ENCODE results near the gene DNAI2.

Gene DNAI2

GRCh38 chr17:74239172-74239571, 34.9 kb upstream of the DNAI2 start:
- no peaks in the 10 kb centered on the region for H4K20me1 ChIP-seq (ENCODE audit: insufficient read depth, low read length)
- H3K4me1 ChIP-seq (ENCODE audit: insufficient read depth, low read length, severe bottlenecking): no peaks in the 10 kb centered on the region
- H3K79me2 ChIP-seq (ENCODE audit: insufficient read depth, low read length): no peaks in the 10 kb centered on the region
- H2AFZ ChIP-seq (ENCODE audit: low read length): no peak overlapping the region
- H3K9me3 ChIP-seq (ENCODE audit: low read length): no peaks in the 10 kb centered on the region
- no peak overlapping the region for H3K9ac ChIP-seq (ENCODE audit: low read length)
- H3K9me2 ChIP-seq (ENCODE audit: low read depth, low read length): no peaks in the 10 kb centered on the region
- no peak overlapping the region for H3K4me2 ChIP-seq (ENCODE audit: low read length)
- no peaks in the 10 kb centered on the region for H3K36me3 ChIP-seq (ENCODE audit: insufficient read depth, low read length)
- no peak overlapping the region for H3K27ac ChIP-seq (ENCODE audit: low read depth, low read length, poor library complexity, severe bottlenecking)
- TF ChIP-seq CTCF (IDR thresholded peaks at IDR 0.05; ENCODE audit: low read length) (no peak), EZH2 (IDR thresholded peaks at IDR 0.05; ENCODE audit: borderline replicate concordance, low read length) (no peak)
- H3F3A ChIP-seq (ENCODE audit: insufficient read depth, low read length): no peaks in the 10 kb centered on the region
- H3K4me3 ChIP-seq (ENCODE audit: low read depth, low read length, poor library complexity, severe bottlenecking): no peak overlapping the region
- peaks cover 4% of the 10 kb centered on the region; the same call in 1 of the 2 replicates for H3K27me3 ChIP-seq (ENCODE audit: insufficient read depth, low read length)

- H2AFZ ChIP-seq (ENCODE audit: low read length): no peak overlapping the region
- H3K79me2 ChIP-seq (ENCODE audit: insufficient read depth, low read length): no peaks in the 10 kb centered on the region
- no peaks in the 10 kb centered on the region for H4K20me1 ChIP-seq (ENCODE audit: insufficient read depth, low read length)
- no peaks in the 10 kb centered on the region for H3K36me3 ChIP-seq (ENCODE audit: insufficient read depth, low read length)
- no peaks in the 10 kb centered on the region for H3K9me3 ChIP-seq (ENCODE audit: low read length)
- H3K9ac ChIP-seq (ENCODE audit: low read length): no peak overlapping the region
- no peaks in the 10 kb centered on the region for H3K9me2 ChIP-seq (ENCODE audit: low read depth, low read length)
- no peak overlapping the region for H3K4me2 ChIP-seq (ENCODE audit: low read length)
- no peaks in the 10 kb centered on the region for H3K4me1 ChIP-seq (ENCODE audit: insufficient read depth, low read length, severe bottlenecking)
- no peak overlapping the region for H3K27ac ChIP-seq (ENCODE audit: low read depth, low read length, poor library complexity, severe bottlenecking)
- peaks cover 4% of the 10 kb centered on the region; the same call in 1 of the 2 replicates for H3K27me3 ChIP-seq (ENCODE audit: insufficient read depth, low read length)
- H3K4me3 ChIP-seq (ENCODE audit: low read depth, low read length, poor library complexity, severe bottlenecking): no peak overlapping the region
- TF ChIP-seq EZH2 (IDR thresholded peaks at IDR 0.05; ENCODE audit: borderline replicate concordance, low read length) (no peak), CTCF (IDR thresholded peaks at IDR 0.05; ENCODE audit: low read length) (no peak)
- H3F3A ChIP-seq (ENCODE audit: insufficient read depth, low read length): no peaks in the 10 kb centered on the region
Observed at GRCh38 chr17:74240618-74241205, 33.3 kb upstream of the DNAI2 start.

- no peak for TF ChIP-seq CTCF (IDR thresholded peaks at IDR 0.05; ENCODE audit: low read length)
- TF ChIP-seq EZH2 (IDR thresholded peaks at IDR 0.05; ENCODE audit: borderline replicate concordance, low read length): no peak
- H3K27me3 ChIP-seq (ENCODE audit: insufficient read depth, low read length): peaks cover 4% of the 10 kb centered on the region; the same call in 1 of the 2 replicates
Observed at GRCh38 chr17:74241431-74241830, 32.6 kb upstream of the DNAI2 start.

More at GRCh38 chr17:74241431-74241830, 32.6 kb upstream of the DNAI2 start:
- Histone ChIP-seq H3K36me3 (ENCODE audit: insufficient read depth, low read length) (no peaks in the 10 kb centered on the region), H3K9me3 (ENCODE audit: low read length) (no peaks in the 10 kb centered on the region), H3F3A (ENCODE audit: insufficient read depth, low read length) (no peaks in the 10 kb centered on the region), H2AFZ (ENCODE audit: low read length) (no peak overlapping the region), H3K9me2 (ENCODE audit: low read depth, low read length) (no peaks in the 10 kb centered on the region), H3K79me2 (ENCODE audit: insufficient read depth, low read length) (no peaks in the 10 kb centered on the region), H4K20me1 (ENCODE audit: insufficient read depth, low read length) (no peaks in the 10 kb centered on the region), H3K4me1 (ENCODE audit: insufficient read depth, low read length, severe bottlenecking) (no peaks in the 10 kb centered on the region), H3K27ac (ENCODE audit: low read depth, low read length, poor library complexity, severe bottlenecking) (no peak overlapping the region), H3K4me3 (ENCODE audit: low read depth, low read length, poor library complexity, severe bottlenecking) (no peak overlapping the region), H3K9ac (ENCODE audit: low read length) (no peak overlapping the region), H3K4me2 (ENCODE audit: low read length) (no peak overlapping the region)
